Natural killer cell (primary cell): ENCODE data around the gene DHRS2. TPM values are rescaled to one million over a fixed set of nuclear protein-coding genes. Genes with fewer than 3 reads are reported as not detected.

Experiments used
- ATAC-seq, 3 donors: fragments of 150-1000 bp in 2 of 3; fragments of 200-7000 bp in 1 of 3; cut with Tn5 transposase; 1 replicate in 1 of 3; 2 replicates in 2 of 3; pipeline ENCODE4 v1.10.0; 2021; ENCODE audit warnings: mild to moderate bottlenecking in 2 of 3, moderate library complexity in 2 of 3
- DNase-seq, 2 donors: peaks; one replicate each; pipeline versions ENCODE4 v3.0.0 to v3.0.0-alpha.2; 2013 to 2021; ENCODE audit warnings: mixed read lengths in 1 of 2
- H3K27ac ChIP-seq: one replicate; pipeline ENCODE4 v1.5.1; 2013; ENCODE audit warnings: mild to moderate bottlenecking, low read length
- H3K27me3 ChIP-seq: one replicate; pipeline ENCODE4 v1.6.1; 2013; ENCODE audit warnings: low read length; ENCODE audit not compliant: control insufficient read depth, insufficient read depth
- H3K36me3 ChIP-seq: one replicate; pipeline ENCODE4 v1.6.1; 2013; ENCODE audit warnings: low read length; ENCODE audit not compliant: control insufficient read depth, insufficient read depth
- H3K4me1 ChIP-seq: one replicate; pipeline ENCODE4 v1.6.1; 2013; ENCODE audit warnings: low read length; ENCODE audit not compliant: control insufficient read depth, insufficient read depth
- H3K4me3 ChIP-seq: one replicate; pipeline ENCODE4 v1.5.1; 2013; ENCODE audit warnings: low read length
- H3K9me3 ChIP-seq: one replicate; pipeline ENCODE4 v1.6.1; 2013; ENCODE audit warnings: low read length; ENCODE audit not compliant: control insufficient read depth, insufficient read depth
- H3K27ac Mint-ChIP-seq, 2 donors: one replicate each; pipeline ENCODE4 v1.8.0; 2022; ENCODE audit warnings: mild to moderate bottlenecking in 2 of 2, mixed read lengths in 2 of 2, moderate library complexity in 1 of 2
- H3K27me3 Mint-ChIP-seq, 2 donors: one replicate each; pipeline ENCODE4 v1.8.0; 2022; ENCODE audit warnings: low read depth in 2 of 2, mixed read lengths in 2 of 2
- H3K36me3 Mint-ChIP-seq: one replicate; pipeline ENCODE4 v1.8.0; 2022; ENCODE audit warnings: mixed read lengths
- H3K4me1 Mint-ChIP-seq, 2 donors: one replicate each; pipeline ENCODE4 v1.8.0; 2022; ENCODE audit warnings: mixed read lengths in 2 of 2
- H3K4me3 Mint-ChIP-seq: one replicate; pipeline ENCODE4 v1.8.0; 2022; ENCODE audit warnings: mild to moderate bottlenecking, moderate library complexity, mixed read lengths
- H3K9me3 Mint-ChIP-seq, 2 donors: one replicate each; pipeline ENCODE4 v1.8.0; 2022; ENCODE audit warnings: mixed read lengths in 2 of 2
- WGBS: methylation state at CpG from one replicate; pipeline ENCODE4 v1.1.7; 2013; ENCODE audit warnings: missing lambda C conversion rate; ENCODE audit not compliant: insufficient coverage; 5-methylcytosine and 5-hydroxymethylcytosine counted together
- intact Hi-C: fragments of 100-400 bp; cut with micrococcal nuclease; formaldehyde crosslinking; loops from one replicate; pipeline ENCODE4 v1.14.2; 2022
- total RNA-seq, 4 donors: library from RNA; stranded (reverse); fragments of 120-200 nt in 1 of 4; gene quantifications; one replicate each; pipeline versions ENCODE4 v1.2.3 to v1.2.4, GENCODE V29; 2013 to 2022
- TF ChIP-seq, protein P1 (sequence below): fragments of 200-600 bp; IDR thresholded peaks from one replicate; pipeline ENCODE4 v1.8.0; 2022; ENCODE audit warnings: antibody characterized with exemption

The DHRS2 gene
- total RNA-seq, 3 donors from 2014 or later (not counting 1 experiment from before 2014, with no cell fraction given), result 0.50 TPM; not detected in 2

DNA sequence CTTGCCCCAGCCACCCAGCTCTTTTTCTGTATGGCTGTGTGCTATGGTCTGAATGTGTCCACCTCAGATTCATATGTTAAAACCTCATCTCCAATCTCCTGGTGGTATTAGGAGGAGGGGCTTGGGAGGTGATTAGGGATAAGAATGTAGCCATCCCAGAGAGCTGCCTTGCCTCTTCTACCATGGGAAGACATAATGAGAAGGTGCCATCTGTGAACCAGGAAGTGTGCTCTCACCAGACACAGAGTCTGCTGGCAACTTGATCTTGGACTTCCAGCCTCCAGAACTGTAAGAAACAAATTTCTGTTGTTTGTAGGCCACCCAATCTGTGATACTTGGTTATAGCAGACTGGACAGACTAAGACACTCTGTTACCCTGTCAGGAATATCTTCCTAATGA is 34.7 kb upstream of the DHRS2 start:
- Histone ChIP-seq H3K27ac (no peak overlapping the region), H3K4me3 (no peak overlapping the region), H3K27me3 (no peaks in the 10 kb centered on the region), H3K4me1 (no peaks in the 10 kb centered on the region), H3K36me3 (no peaks in the 10 kb centered on the region), H3K9me3 (no peaks in the 10 kb centered on the region)
- H3K4me1 Mint-ChIP-seq, result no peaks in the 10 kb centered on the region
- peaks cover 0 to 3% of the 10 kb centered on the region in 2 donors for H3K27me3 Mint-ChIP-seq
- ATAC-seq (no peak), DNase-seq (no peak)
- no peak overlapping the region for H3K27ac Mint-ChIP-seq
- H3K36me3 Mint-ChIP-seq, result no peaks in the 10 kb centered on the region
- H3K4me3 Mint-ChIP-seq, result no peak overlapping the region
- TF ChIP-seq, protein P1, sequence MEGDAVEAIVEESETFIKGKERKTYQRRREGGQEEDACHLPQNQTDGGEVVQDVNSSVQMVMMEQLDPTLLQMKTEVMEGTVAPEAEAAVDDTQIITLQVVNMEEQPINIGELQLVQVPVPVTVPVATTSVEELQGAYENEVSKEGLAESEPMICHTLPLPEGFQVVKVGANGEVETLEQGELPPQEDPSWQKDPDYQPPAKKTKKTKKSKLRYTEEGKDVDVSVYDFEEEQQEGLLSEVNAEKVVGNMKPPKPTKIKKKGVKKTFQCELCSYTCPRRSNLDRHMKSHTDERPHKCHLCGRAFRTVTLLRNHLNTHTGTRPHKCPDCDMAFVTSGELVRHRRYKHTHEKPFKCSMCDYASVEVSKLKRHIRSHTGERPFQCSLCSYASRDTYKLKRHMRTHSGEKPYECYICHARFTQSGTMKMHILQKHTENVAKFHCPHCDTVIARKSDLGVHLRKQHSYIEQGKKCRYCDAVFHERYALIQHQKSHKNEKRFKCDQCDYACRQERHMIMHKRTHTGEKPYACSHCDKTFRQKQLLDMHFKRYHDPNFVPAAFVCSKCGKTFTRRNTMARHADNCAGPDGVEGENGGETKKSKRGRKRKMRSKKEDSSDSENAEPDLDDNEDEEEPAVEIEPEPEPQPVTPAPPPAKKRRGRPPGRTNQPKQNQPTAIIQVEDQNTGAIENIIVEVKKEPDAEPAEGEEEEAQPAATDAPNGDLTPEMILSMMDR, result no peak
- no peaks in the 10 kb centered on the region for H3K9me3 Mint-ChIP-seq
- intact Hi-C loops, result no loop called here

- no peaks in the 10 kb centered on the region for H3K36me3 Mint-ChIP-seq
- H3K27ac ChIP-seq, result no peak overlapping the region
- H3K9me3 ChIP-seq, result no peaks in the 10 kb centered on the region
- H3K36me3 ChIP-seq, result no peaks in the 10 kb centered on the region
- no peak overlapping the region for H3K4me3 ChIP-seq
- intact Hi-C loops, result no loop called here
- 64% methylated on average over 1 of the region's 1 CpG for WGBS
- no peak for DNase-seq
- H3K4me1 ChIP-seq, result no peaks in the 10 kb centered on the region
- ATAC-seq, result no peak
- H3K27me3 Mint-ChIP-seq, result peaks cover 0 to 3% of the 10 kb centered on the region in 2 donors
- no peaks in the 10 kb centered on the region for H3K27me3 ChIP-seq
- no peak overlapping the region for H3K4me3 Mint-ChIP-seq
- TF ChIP-seq, protein P1, result no peak
- H3K4me1 Mint-ChIP-seq, result no peaks in the 10 kb centered on the region
- no peaks in the 10 kb centered on the region for H3K9me3 Mint-ChIP-seq
- H3K27ac Mint-ChIP-seq, result no peak overlapping the region
Measured at GRCh38 chr14:23601845-23602180, 34.4 kb upstream of the DHRS2 start.

DNA sequence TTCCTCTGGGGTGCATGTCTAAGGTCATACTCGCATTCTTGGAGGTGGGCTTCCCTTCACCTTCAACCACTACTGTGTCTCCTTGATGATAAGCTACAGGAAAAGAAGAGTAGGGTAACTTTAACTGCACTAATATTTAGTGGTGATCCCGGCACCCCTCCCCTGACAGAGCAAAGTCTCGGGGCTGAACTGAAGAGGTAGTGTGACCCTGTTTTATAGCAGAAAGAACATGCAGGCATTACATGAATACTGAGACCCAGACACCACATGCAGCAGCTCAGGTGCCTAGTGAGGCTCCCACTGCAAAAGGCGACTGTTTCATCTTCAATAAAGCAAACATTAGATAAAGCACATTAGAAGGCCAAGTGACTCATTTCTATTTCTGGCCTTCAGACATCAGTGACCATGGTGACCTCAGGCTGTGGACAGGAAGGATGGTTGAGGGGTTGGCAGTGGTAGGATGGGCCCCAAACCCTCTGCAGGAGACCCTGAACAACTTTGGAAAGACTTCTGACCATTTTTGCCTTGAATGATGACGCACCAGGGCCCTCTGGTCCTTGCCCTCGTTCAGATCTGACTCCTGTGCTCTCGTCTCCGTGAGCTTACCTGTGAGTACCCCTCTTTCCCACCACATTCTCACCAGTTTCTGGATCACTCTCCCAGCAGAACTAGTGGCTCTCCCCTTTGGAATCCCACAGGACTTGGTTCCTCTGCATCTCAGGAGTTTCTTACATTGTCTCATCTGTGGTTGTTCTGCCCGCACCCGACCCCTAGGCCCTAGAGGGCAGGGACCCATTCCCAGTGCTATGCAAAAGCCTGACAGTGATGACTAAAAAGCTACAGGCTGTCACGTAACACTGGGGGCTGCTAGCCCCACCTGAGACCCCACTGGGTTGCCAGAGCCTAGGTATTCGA is 33.7 kb upstream of the DHRS2 start:
- TF ChIP-seq, protein P1, result no peak
- DNase-seq (no peak), ATAC-seq (no peak)
- Histone ChIP-seq H3K27me3 (no peaks in the 10 kb centered on the region), H3K36me3 (no peaks in the 10 kb centered on the region), H3K4me3 (no peak overlapping the region), H3K9me3 (no peaks in the 10 kb centered on the region), H3K4me1 (no peaks in the 10 kb centered on the region), H3K27ac (no peak overlapping the region)
- WGBS, result 86% methylated on average over 11 of the region's 12 CpGs
- no peaks in the 10 kb centered on the region for H3K9me3 Mint-ChIP-seq
- intact Hi-C loops, result no loop called here
- H3K4me1 Mint-ChIP-seq, result no peaks in the 10 kb centered on the region
- H3K4me3 Mint-ChIP-seq, result no peak overlapping the region
- no peaks in the 10 kb centered on the region for H3K36me3 Mint-ChIP-seq
- no peak overlapping the region for H3K27ac Mint-ChIP-seq
- H3K27me3 Mint-ChIP-seq, result peaks cover 0 to 6% of the 10 kb centered on the region in 2 donors

- TF ChIP-seq, protein P1, result no peak
- Histone ChIP-seq H3K27me3 (no peaks in the 10 kb centered on the region), H3K36me3 (no peaks in the 10 kb centered on the region), H3K9me3 (no peaks in the 10 kb centered on the region), H3K4me3 (no peak overlapping the region), H3K4me1 (no peaks in the 10 kb centered on the region), H3K27ac (no peak overlapping the region)
- ATAC-seq (no peak), DNase-seq (no peak)
- intact Hi-C loops, result no loop called here
- Mint-ChIP-seq H3K4me1 (no peaks in the 10 kb centered on the region), H3K27ac (no peak overlapping the region), H3K36me3 (no peaks in the 10 kb centered on the region), H3K9me3 (no peaks in the 10 kb centered on the region), H3K4me3 (no peak overlapping the region), H3K27me3 (peaks cover 0 to 3% of the 10 kb centered on the region in 2 donors)
- 82% methylated on average over 1 of the region's 2 CpGs for WGBS
Measured at GRCh38 chr14:23603103-23603502, 33.1 kb upstream of the DHRS2 start.
